AG04450 (cell line): ENCODE results near the gene IRAK2. TPM values are rescaled to one million over a fixed set of nuclear protein-coding genes. Genes with fewer than 3 reads are reported as not detected.

ENCODE experiments used
- CTCF ChIA-PET: fragments of 300-600, 350-600 bp; formaldehyde crosslinking; extraction: SDS; loops from one replicate; lab custom pipeline; 2022; ENCODE audit warnings: antibody characterized with exemption, inconsistent platforms; lab: Charles Lee
- POLR2A ChIA-PET: fragments of 350-600 bp; formaldehyde crosslinking; extraction: SDS; loops from one replicate; lab custom pipeline; 2021; ENCODE audit warnings: antibody characterized with exemption, inconsistent platforms; lab: Yijun Ruan, JAX
- DNase-seq: peaks from one replicate; pipeline ENCODE4 v3.0.0-alpha.2; 2011; ENCODE audit warnings: low read depth, low spot score
- H3K27ac ChIP-seq: one replicate; pipeline ENCODE4 v1.5.1; 2012; ENCODE audit warnings: low read depth, low read length, control low read depth
- H3K27me3 ChIP-seq: one replicate; pipeline ENCODE4 v1.6.0; 2012; ENCODE audit warnings: low read length; ENCODE audit not compliant: control insufficient read depth, insufficient read depth
- H3K4me3 ChIP-seq: 2 replicates; pipeline ENCODE4 v1.5.1; 2011; ENCODE audit warnings: mild to moderate bottlenecking, low read depth, low read length, control low read depth
- H3K9me3 ChIP-seq: 2 replicates; pipeline ENCODE4 v1.5.1; 2012; ENCODE audit warnings: low read length; ENCODE audit not compliant: control insufficient read depth, insufficient read depth
- polyA plus RNA-seq: library from polyadenylated mRNA; depleted of rRNA; stranded (reverse); fragments of >200 nt; gene quantifications from 2 replicates; pipeline ENCODE4 v1.2.3, GENCODE V29; 2011
- TF ChIP-seq, protein P1 (sequence below): IDR thresholded peaks from 2 replicates; pipeline ENCODE4 v1.5.1; 2011; ENCODE audit warnings: low read depth, low read length, control low read depth, inconsistent platforms

IRAK2 gene
- polyA plus RNA-seq, 1 experiment = 7.6 TPM

DNA sequence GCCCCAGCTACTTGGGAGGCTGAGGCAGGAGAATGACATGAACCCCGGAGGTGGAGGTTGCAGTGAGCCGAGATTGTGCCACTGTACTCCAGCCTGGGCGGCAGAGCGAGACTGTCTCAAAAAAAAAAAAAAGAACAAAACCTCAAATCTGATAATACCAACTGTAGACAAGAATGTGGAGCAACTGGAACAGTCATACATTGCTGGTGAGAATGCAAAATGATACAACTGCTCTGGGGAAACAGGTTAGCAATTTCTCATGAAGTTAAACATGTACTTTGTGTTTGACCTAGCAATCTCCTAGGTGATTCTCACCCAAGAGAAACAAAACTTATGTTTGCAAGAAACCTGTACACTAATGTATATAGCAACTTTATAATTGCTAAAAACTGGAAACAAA, 27.5 kb upstream of the IRAK2 start:
- no peak overlapping the region for H3K4me3 ChIP-seq
- peaks cover 9% of the 10 kb centered on the region for H3K9me3 ChIP-seq
- TF ChIP-seq, protein P1, sequence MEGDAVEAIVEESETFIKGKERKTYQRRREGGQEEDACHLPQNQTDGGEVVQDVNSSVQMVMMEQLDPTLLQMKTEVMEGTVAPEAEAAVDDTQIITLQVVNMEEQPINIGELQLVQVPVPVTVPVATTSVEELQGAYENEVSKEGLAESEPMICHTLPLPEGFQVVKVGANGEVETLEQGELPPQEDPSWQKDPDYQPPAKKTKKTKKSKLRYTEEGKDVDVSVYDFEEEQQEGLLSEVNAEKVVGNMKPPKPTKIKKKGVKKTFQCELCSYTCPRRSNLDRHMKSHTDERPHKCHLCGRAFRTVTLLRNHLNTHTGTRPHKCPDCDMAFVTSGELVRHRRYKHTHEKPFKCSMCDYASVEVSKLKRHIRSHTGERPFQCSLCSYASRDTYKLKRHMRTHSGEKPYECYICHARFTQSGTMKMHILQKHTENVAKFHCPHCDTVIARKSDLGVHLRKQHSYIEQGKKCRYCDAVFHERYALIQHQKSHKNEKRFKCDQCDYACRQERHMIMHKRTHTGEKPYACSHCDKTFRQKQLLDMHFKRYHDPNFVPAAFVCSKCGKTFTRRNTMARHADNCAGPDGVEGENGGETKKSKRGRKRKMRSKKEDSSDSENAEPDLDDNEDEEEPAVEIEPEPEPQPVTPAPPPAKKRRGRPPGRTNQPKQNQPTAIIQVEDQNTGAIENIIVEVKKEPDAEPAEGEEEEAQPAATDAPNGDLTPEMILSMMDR = no peak
- POLR2A ChIA-PET = no interaction called here
- no peak for DNase-seq
- CTCF ChIA-PET = no interaction called here
- H3K27me3 ChIP-seq = no peaks in the 10 kb centered on the region
- no peak overlapping the region for H3K27ac ChIP-seq

DNA sequence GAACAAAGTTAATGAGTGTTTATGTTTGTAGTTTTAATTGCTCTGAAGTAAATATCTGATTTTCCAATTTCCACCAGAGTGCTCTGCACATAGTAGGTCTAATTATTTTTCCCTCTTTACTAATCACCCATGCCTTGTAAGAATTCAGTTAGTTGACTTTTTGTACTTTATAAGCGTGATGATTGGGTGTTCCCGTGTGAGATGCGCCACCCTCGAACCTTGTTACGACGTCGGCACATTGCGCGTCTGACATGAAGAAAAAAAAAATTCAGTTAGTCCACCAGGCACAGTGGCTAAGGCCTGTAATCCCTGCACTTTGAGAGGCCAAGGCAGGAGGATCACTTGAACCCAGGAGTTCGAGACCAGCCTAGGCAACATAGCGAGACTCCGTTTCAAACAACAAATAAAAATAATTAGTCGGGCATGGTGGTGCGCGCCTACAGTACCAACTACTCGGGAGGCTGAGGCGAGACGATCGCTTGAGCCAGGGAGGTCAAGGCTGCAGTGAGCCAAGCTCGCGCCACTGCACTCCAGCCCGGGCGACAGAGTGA, 23.6 kb upstream of the IRAK2 start:
- Histone ChIP-seq H3K27ac (no peak overlapping the region), H3K27me3 (no peaks in the 10 kb centered on the region), H3K9me3 (peaks cover 13% of the 10 kb centered on the region; the same call in 1 of the 2 replicates), H3K4me3 (peak overlapping the region; percentile 27; the same call in 1 of the 2 replicates)
- DNase-seq = no peak
- POLR2A ChIA-PET = interaction anchor here (0.5 to 1.3 kb wide), 14 partner anchors 12 to 195 kb away, joined by 3 to 16 read pairs (median 4); partner anchors contain the start of gene TATDN2
- CTCF ChIA-PET = interaction anchor here (0.6 kb wide), 1 partner anchor 111 kb away, joined by 3 read pairs; no protein-coding TSS in a partner anchor
- TF ChIP-seq, protein P1 = no peak

DNA sequence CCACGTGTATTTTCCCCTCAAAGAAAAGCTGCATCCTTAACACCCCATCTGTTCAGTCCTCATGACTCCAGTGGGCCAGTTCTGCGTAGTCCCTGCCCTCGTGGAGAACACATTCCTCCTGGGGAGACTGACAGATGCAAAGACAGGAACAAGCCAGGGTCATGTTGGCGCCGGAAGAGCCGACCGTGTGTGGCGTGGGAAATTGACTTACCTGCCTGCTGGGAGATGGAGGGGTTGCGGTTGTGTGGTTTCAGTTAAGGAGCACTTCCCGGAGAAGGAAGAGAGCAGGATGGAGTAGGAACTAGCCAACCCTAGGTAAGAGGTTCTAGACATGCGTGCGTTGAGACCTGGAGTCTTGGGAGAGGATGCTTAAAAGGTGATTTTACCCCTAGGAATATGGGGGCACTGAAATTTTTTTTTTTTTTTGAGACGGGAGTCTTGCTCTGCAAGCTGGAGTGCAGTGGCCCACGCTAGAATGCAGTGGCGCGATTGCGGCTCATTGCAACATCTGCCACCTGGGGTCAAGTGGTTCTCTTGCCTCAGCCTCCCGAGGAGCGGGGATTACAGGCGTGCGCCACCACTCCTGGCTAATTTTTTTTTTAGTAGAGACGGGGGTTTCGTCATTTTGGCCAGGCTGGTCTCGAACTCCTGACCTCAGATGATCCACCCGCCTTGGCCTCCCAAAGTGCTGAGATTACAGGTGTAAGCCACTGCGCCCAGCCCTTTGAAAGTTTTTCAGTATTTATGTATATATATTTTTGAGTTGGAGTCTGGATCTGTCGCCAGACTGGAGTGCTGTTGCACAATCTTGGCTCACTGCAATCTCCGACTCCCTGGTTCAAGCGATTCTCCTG, 21.8 kb upstream of the IRAK2 start:
- DNase-seq = no peak
- Histone ChIP-seq H3K27me3 (no peaks in the 10 kb centered on the region), H3K9me3 (peaks cover 8% of the 10 kb centered on the region; the same call in 1 of the 2 replicates), H3K4me3 (peak overlapping the region; percentile 81), H3K27ac (peak overlapping the region; percentile 11)
- ChIA-PET CTCF (interaction anchor here (0.7 to 1.3 kb wide), 2 partner anchors 50 to 185 kb away, joined by 4 to 7 read pairs; no protein-coding TSS in a partner anchor), POLR2A (no interaction called here)
- TF ChIP-seq, protein P1 = no peak

DNA sequence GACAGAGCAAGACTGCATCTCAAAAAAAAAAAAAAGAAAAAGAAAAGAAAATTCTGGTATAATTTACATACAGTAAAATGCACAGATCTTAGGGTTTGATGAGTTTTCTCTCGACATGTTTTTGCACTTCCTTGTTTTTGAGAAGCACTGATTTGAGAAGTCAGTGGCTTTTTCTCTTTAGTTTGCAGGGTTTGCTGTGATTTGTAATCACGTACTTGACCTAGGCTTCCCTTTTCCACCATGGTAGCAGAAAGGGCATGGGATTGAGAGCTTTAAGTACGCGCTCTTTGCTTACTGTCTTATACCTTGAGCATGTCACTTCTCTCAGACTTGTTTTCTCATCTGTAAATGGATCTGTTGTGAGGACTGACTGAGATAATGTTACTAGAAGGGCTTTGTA, 19.0 kb upstream of the IRAK2 start:
- TF ChIP-seq, protein P1 = no peak
- Histone ChIP-seq H3K4me3 (no peak overlapping the region), H3K9me3 (peaks cover 8% of the 10 kb centered on the region; the same call in 1 of the 2 replicates), H3K27me3 (no peaks in the 10 kb centered on the region), H3K27ac (no peak overlapping the region)
- ChIA-PET POLR2A (no interaction called here), CTCF (interaction anchor here (0.7 kb wide), 1 partner anchor 123 kb away, joined by 3 read pairs; no protein-coding TSS in a partner anchor)
- no peak for DNase-seq
